ENCODE measurements around the gene RNF223.

GRCh38 chr1:1034439-1034781 lies 39.7 kb downstream of the RNF223 start:
- no peak for TF ChIP-seq EZH2phosphoT487 (IDR thresholded peaks at IDR 0.05; ENCODE audit: low read length)
- TF ChIP-seq, protein P1, sequence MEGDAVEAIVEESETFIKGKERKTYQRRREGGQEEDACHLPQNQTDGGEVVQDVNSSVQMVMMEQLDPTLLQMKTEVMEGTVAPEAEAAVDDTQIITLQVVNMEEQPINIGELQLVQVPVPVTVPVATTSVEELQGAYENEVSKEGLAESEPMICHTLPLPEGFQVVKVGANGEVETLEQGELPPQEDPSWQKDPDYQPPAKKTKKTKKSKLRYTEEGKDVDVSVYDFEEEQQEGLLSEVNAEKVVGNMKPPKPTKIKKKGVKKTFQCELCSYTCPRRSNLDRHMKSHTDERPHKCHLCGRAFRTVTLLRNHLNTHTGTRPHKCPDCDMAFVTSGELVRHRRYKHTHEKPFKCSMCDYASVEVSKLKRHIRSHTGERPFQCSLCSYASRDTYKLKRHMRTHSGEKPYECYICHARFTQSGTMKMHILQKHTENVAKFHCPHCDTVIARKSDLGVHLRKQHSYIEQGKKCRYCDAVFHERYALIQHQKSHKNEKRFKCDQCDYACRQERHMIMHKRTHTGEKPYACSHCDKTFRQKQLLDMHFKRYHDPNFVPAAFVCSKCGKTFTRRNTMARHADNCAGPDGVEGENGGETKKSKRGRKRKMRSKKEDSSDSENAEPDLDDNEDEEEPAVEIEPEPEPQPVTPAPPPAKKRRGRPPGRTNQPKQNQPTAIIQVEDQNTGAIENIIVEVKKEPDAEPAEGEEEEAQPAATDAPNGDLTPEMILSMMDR (IDR thresholded peaks at IDR 0.05; ENCODE audit: low read length): no peak

Data from MM.1S (cell line).